Activated naive CD4-positive, alpha-beta T cell (primary cell): ENCODE data around the gene ZMYM1.
"Not testable (repeated sequence)": the region's sequence is repeated elsewhere in the genome, so short reads cannot be mapped to it uniquely, and the experiment has no call there.

ENCODE experiments used
- DNase-seq, 4 experiments: peaks; one replicate each; lab custom pipeline; 2025; lab: John Stamatoyannopoulos, UW

The ZMYM1 gene

DNA sequence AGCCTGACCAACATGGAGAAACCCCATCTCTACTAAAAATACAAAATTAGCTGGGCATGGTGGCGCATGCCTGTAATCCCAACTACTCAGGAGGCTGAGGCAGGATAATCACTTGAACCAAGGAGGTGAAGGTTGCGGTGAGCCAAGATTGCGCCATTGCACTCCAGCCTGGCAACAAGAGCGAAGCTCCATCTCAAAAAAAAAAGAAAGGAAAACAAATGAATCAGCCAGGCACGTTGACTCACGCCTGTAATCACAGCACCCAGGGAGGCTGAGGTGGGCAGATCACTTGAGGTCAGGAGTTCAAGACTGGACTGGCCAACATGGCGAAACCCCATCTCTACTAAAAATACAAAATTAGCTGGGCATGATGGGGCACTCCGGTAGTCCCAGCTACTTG is 2.8 kb upstream of the ZMYM1 start:
- not testable (repeated sequence) for DNase-seq

DNA sequence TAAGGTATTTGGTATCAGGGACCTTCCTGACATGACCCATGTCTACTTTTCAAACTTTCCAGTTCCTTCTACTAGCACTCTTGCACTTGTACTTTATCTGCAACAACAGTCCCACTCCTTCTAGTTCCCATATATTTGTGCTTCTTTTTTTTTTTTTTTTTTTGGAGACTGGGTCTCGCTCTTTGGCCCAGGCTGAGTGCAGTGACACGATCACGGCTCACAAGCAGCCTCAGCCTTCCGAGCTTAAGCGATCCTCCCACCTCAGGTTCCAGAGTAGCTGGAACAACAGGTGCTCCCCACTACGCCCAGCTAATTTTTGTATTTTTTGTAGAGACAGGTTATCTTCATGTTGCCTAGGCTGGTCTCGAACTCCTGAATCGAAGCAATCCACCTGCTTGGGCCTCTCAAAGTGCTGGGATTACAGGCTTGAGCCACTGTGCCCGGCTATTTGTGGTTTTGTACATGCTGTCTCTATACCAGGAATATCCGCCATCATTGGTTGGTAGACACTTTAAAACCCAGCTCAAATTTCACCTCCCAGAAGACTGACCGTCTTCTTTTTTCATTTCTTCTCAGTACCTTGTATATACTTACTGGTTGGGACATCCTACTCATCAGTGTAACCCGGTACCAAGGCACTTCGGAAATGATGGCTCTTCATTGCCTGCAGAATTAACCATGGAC is 1.1 kb downstream of the ZMYM1 start:
- DNase-seq: no peak

DNA sequence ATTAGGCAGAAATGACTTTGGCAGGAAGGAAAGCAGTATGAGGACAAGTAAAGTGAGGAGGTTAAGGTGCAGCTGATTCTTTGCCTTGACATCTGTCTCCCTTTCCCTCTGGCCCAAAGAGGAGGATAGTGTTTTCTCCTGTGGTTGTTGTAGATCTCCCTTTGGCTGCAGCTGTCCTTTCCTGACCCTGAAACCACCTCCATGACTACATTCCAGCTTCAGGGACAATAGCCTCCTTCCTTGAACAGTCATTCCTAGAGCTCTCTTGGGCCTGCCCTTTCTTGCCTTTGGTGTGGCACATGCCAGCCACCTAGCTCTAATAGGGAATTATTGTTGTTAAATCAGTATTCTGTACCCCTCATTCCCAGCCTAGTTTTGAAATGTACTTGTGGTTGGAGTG is 6.2 kb downstream of the ZMYM1 start:
- DNase-seq: no peak

DNA sequence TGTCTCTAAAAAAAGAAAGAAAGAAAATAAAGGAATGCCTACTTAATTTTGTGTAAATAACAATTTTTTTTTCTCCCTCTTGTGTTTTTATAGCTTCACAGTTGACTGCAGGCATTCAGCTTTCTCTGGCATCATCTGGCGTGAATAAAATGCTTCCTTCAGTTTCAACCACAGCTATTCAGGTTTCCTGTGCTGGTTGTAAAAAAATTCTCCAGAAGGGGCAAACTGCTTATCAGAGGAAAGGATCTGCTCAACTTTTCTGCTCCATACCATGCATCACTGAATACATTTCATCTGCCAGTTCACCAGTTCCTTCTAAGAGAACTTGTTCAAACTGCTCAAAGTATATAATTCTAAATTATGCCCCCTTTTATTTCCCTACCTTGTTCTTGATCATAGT is 18.0 kb downstream of the ZMYM1 start:
- DNase-seq: no peak

DNA sequence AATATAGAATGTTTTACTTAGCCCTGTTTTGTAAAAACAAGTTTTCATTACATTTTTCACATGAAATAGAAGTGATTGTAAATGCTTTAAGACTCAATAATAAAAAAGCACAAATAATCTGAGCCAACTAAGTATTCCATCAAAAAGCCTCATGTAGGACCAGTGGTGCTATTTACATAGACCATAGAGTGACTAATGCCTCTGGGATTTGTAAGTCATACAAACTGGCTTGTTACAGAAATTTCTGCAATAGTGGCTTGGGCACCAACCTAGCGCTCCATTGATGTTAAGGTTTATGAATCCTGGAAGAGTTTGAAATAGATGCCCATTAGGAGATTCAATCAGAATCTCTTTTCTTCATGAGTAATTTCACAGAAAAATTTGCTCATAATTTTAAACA is 31.9 kb downstream of the ZMYM1 start:
- DNase-seq: no peak

DNA sequence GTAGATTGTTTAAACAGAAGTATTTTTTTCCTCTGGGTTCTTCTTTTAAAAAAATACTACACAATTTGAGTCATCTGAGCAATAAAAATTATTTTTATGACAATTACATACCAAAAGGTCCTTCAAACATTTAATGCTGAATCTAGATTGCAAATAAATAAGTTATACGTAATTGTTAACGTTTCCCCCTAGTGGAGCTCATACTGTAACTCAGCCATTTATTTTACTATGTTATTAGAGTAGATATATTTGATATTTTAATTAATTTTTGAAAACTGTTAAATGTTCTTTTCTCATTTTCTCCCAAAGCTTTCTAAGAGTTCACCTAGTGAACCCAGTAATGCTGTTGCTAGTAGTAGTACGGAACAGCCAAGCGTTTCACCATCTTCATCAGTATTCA is 33.5 kb downstream of the ZMYM1 start:
- no peak for DNase-seq

DNA sequence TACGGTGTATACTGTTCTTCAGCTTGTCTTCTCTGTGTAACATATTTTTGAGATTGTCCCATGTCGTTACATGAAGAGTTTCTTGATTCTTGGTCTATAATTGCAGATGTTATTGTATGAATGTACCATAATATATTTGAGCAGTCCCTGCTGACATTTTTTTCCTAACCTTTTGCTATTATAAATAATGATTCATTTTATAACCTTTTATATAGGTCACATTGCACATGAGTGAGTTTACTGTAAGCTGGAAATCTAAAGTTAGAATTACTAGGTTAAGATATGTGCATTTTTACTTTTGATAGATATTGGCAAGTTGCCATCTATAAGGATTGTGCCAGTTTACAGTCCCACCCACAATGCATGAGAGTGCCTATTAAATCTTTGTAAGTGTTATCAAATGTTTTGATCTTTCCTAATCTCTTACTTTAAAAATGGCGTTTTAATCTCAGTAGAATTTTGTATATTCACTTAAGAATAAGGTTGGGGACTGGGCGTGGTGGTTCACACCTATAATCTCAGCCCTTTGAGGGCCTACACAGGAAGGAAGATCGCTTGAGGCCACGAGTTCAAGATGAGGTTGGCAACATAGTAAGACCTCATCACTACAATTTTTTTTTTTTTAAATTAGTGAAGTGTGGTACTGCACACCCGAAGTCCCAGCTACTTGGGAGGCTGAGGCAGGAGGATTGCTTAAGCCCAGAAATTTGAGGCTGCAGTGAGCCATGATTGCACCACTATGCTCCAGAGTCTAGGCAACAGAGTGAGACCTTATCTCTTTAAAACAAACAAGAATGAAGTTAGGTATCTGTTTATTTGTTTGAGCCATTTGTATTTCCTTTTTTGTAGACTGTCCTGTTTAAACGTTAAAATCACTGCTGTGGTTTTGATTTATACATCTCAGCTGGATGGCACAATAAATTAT is 36.5 kb downstream of the ZMYM1 start:
- no peak for DNase-seq

DNA sequence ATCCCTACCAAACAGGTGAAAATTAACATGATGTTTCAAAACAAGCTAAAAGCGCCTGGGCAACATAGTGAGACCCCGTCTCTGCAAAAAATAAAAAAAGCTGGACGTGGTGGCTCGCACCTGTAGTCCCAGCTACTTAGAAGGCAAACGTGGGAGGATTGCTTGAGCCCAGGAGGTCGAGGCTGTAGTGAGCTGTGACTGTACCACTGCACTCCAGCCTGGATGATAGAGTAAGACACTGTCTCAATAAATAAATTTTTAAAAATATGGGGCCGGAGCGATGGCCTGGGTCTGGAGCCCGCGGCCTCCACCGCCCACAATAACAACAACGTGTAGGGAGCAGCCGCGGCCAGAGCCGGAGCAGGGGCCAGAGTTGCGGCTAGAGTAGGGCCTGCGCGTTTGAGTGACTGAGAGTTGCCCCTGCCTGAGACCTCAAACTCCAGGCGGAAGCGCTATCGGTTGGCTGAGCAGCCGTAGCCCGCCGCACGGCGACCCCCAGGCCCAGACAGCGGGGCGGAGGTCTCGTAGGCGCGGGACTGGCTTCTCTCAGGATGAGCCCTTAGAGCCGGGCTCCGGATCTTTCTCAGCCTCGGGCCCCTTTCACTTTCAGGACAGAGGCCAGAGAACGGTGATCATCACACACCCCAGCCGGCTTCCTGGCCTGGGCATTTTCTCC is 41.4 kb downstream of the ZMYM1 start:
- DNase-seq: no peak

DNA sequence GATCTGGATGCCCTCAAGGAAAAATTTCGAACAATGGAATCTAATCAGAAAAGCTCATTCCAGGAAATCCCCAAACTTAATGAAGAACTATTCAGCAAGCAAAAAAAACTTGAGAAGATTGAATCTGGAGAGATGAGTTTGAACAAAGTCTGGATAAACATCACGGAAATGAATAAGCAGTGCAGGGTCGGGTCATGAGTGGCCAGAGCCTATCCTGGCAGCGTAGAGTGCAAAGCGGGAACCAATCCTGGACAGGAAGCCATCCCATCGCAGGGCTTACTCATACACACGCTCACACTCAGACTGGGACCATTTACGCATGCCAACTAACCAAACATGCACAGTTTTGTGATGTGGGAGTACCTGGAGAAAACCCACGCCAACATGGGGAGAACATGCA is 43.1 kb downstream of the ZMYM1 start:
- DNase-seq: no peak

DNA sequence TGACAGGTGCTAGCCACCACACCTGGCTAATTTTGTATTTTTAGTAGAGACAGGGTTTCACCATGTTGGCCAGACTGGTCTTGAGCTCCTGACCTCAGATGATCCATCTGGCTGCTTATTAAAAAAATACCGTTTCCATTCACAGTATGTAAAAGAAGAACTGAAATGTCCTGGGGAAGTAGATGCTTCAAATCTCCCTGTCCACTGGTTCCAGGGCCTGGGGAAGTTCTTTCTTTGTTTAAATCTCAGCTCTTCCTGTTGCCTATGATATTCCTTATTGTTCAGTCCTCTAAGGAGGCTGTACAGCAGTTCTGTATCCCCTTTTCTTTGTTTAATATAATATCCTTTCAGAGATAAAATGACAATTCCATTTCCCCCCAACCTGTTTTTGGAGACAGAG is 47.4 kb downstream of the ZMYM1 start:
- DNase-seq: no peak

DNA sequence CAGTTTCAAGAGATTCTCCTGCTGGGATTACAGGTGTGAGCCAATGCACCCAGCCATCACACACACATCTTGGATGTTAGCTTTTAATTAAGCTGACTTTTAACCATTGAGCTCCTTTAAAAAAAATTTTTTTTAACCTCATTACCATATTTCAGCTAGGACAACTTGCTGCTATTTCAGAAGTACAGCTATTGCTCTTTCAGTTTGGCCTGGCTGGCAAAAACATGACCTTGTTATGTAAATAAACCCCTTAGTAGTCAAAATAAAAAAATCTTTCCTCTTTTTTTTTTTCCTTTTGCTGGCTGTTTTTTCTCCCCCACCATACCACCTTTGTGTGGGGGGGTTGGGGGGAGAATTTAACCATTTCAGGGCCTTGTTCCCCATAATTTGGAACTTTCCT is 49.9 kb downstream of the ZMYM1 start:
- no peak for DNase-seq

DNA sequence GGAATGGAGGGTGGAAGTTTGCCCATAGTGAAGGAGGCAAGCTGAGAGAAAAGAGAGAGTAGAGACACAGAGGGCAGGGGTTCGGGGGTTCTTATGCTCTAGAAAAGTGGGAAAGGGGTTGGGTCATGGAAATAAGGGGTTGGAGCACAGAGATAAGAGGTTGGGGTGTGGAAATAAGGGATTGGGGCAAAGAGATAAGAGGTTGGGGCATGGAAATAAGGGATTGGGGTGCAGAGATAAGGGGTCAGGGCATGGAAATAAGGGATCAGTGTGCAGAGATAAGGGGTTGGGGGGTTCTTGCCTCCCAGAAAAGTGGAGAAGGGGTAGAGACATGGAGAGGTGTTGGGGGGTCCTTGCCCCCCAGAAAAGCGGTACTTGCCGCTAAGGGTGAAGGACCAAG is 57.6 kb downstream of the ZMYM1 start:
- DNase-seq: no peak

DNA sequence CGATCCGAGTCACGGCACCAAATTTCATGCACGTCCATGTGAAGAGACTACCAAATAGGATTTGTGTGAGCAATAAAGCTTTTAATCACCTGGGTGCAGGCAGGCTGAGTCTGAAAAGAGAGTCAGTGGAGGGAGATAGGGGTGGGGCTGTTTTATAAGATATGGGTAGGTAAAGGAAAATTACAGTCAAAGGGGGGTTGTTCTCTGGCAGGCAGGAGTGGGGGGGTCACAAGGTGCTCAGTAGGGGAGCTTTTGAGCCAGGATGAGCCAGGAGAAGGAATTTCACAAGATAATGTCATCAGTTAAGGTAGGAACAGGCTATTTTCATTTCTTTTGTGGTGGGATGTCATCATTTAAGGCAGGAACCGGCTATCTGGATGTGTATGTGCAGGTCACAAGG is 58.4 kb downstream of the ZMYM1 start:
- DNase-seq: not testable (repeated sequence)

DNA sequence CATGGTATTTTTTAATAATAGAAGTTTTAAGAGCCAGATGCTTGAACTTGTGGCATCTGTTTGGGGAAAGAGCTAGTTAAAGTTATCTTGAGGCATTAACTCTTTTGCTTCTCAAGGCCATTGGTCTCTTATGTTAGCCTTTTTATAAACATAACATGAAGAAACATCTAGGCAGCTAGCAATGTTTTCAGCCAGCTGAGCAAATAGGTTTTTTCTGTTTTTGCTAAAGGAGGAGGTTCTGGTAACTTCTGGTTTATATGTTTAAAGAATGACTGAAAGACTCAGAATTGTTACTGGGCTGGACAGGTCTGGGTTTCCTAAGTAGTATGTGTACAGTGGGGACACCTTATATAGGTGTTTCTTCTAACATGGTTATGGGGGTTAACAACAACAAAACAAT is 63.1 kb downstream of the ZMYM1 start:
- not testable (repeated sequence) for DNase-seq

DNA sequence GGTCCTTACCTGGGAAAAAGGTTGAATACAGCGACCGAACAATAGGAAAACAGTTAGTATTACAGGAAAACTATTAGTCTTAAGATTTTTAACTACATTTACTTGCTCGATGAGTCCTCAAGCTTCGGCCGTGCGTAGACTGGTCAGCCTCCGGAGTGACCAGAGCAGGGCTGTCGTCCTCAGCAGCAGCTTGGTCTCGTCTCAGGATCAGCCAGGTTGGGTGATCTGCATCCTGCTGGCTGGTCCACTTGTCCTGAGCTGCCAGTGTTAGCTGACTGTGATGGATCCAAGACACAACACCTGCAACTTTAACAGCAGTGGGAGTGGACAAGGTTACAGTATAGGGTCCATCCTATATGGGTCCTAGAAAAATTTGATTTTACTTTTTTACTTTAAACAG is 63.5 kb downstream of the ZMYM1 start:
- DNase-seq: not testable (repeated sequence)

DNA sequence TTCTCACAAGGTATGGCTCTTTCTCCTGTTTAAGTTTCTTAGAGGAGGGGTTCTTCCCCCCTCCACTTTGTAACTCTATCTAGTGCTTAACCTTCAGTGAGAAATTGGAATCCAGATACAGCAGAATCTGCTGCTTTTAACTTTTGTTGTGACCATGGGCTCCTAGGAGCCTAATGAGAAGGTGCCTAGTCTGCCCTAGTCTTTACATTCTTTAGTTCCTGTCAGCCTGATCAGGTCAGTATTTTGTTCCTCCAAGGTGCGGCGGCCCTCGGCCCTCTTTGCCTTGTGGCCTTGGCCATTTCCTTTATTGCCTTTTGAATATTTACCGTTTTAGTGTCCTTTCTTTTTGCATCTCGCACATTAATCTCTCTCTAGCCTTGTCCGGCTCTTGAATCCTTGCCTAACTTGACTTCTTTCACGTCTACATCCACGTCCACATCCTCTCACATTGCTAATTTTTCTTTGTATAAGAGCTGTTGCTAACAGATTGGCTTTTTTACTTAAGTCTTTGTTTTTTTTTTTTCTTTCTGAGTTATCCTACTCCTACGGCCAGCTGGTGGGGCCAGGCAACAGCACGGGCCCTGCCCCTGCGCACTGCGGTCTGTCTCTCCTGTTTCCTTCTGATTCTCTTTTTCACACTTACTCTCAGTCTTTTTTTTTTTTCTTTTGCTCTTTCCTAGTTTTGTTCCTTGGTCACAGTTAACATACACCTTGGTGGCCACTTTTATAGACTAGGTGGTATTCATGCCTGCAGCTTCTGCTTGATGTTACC is 64.7 kb downstream of the ZMYM1 start:
- DNase-seq: no peak

DNA sequence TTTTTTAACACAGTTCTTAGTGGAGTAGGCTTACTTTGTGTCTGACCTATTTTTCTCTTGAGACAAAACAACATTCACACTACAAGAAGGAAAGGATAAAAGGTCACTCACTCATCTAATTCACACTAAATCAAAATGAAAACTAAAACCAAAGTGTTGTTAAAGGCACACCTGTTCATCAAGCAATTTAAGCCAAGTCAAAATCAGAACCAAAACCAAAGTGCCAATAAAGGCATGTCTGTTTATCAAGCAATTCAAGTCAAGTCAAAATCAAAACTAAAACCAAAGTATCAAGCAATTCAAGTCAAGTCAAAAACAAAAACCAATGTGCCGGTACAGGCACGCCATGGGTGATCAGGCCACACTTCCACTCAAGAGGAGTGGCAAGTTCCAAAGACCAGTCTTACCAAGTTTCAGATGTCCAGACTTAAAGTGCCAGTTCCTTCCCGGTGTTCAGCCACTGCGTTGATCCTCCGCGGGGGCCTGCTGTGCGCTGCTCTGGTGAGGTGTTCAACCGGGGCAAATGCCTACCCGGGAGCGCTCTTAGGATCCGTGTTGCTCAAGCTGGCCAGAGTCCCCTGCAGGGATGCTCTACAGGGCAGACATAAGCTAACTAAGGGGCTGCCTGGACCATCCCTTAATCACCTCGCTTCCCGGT is 66.8 kb downstream of the ZMYM1 start:
- not testable (repeated sequence) for DNase-seq

DNA sequence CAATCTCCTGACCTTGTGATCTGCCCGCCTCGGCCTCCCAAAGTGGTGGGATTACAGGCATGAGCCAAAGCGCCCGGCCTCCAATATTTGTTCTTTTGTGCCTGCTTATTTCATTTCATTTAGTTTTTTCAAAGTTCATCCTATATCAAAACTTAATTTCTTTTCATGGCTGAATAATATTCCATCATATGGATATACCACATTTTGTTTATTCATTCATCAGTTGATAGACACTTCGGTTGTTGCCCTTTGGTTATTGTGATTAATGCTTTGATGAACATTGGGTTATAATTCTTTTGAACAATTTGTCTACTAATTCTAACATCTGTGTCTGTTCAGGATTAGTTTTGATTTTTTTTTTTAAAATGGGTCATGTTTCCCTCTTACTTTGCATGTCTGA is 72.0 kb downstream of the ZMYM1 start:
- DNase-seq: no peak

DNA sequence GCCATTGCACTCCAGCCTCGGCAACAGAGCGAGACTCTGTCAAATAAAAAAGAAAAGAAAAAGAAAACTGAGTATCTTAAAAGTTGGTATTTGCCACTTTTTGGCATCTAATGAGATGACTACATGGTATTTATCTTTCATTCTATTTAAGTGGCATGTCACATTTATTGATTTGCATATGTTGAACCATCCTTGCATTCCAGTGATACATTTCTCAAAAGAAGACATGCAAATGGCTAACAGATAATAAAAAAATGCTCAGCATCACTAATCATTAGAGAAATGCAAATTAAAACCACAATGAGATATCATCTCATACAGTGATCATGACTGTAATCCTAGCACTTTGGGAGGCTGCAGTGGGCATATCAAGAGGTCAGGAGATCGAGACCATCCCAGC is 85.7 kb downstream of the ZMYM1 start:
- DNase-seq: no peak
